SW 1271 (cell line): Measurements from ENCODE around the gene SHROOM3.
A peak's percentile ranks its signal among the peaks of the same experiment; 100 is the strongest.

Source experiments
- DNase-seq, 2 experiments: peaks; one replicate each; lab custom pipeline; 2025; lab: John Stamatoyannopoulos, UW

The SHROOM3 gene

GRCh38 chr4:76751612-76752343, 316.7 kb downstream of the SHROOM3 start:
- no peak for DNase-seq

- DNase-seq: peak; percentile 26 to 50
Measured at GRCh38 chr4:76752861-76753501, 318.0 kb downstream of the SHROOM3 start.

GRCh38 chr4:76753814-76754213, 318.8 kb downstream of the SHROOM3 start:
- peak; percentile 4 to 34 for DNase-seq

- no peak for DNase-seq
Measured at GRCh38 chr4:76754439-76754838, 319.4 kb downstream of the SHROOM3 start.

GRCh38 chr4:76755756-76756155, 320.7 kb downstream of the SHROOM3 start:
- DNase-seq: no peak

GRCh38 chr4:76756416-76756815, 321.4 kb downstream of the SHROOM3 start:
- DNase-seq: no peak

GRCh38 chr4:76757418-76757939, 322.4 kb downstream of the SHROOM3 start:
- DNase-seq: no peak

- peak; percentile 2 to 50 for DNase-seq
Measured at GRCh38 chr4:76758290-76758882, 323.4 kb downstream of the SHROOM3 start.

GRCh38 chr4:76758996-76759395, 324.0 kb downstream of the SHROOM3 start:
- DNase-seq: no peak

- no peak for DNase-seq
Measured at GRCh38 chr4:76760193-76760592, 325.2 kb downstream of the SHROOM3 start.

GRCh38 chr4:76762137-76763130, 327.4 kb downstream of the SHROOM3 start:
- no peak for DNase-seq

GRCh38 chr4:76764251-76764650, 329.2 kb downstream of the SHROOM3 start:
- DNase-seq: peak in 1 of 2 experiments; percentile 37

- no peak for DNase-seq
Measured at GRCh38 chr4:76765473-76766183, 330.6 kb downstream of the SHROOM3 start.

GRCh38 chr4:76767983-76768382, 333.0 kb downstream of the SHROOM3 start:
- DNase-seq: peak in 1 of 2 experiments; percentile 5

- peak in 1 of 2 experiments; percentile 54 for DNase-seq
Measured at GRCh38 chr4:76772498-76773106, 337.6 kb downstream of the SHROOM3 start.

- DNase-seq: no peak
Measured at GRCh38 chr4:76773766-76774165, 338.7 kb downstream of the SHROOM3 start.

- no peak for DNase-seq
Measured at GRCh38 chr4:76779740-76780459, 344.9 kb downstream of the SHROOM3 start.

- DNase-seq: no peak
Measured at GRCh38 chr4:76780781-76781697, 346.0 kb downstream of the SHROOM3 start.
